NCI-H146 treated with DMSO at 0.1 percent for 48 hours (cell line): Measurements from ENCODE around the gene SUSD1.

ENCODE experiments used
- DNase-seq: peaks from one replicate; lab custom pipeline; 2025; ENCODE audit not compliant: unreplicated experiment; lab: John Stamatoyannopoulos, UW

Gene SUSD1

GRCh38 chr9:111993319-111993718, 181.8 kb downstream of the SUSD1 start:
- no peak for DNase-seq

- no peak for DNase-seq
Measured at GRCh38 chr9:111992523-111992922, 182.6 kb downstream of the SUSD1 start.

GRCh38 chr9:111991179-111991578, 183.9 kb downstream of the SUSD1 start:
- no peak for DNase-seq
